HG03175 (cell line): Measurements from ENCODE around the gene SPPL3.

Experiments
- ATAC-seq: cut with Tn5 transposase; IDR thresholded peaks from one replicate; pipeline ENCODE4 v1.9.1; 2021; ENCODE audit warnings: mild to moderate bottlenecking, moderate library complexity; ENCODE audit not compliant: unreplicated experiment

SPPL3 gene

GRCh38 chr12:120791669-120792176 lies 112.4 kb downstream of the SPPL3 start:
- ATAC-seq, result no peak

- no peak for ATAC-seq
These were observed 114.0 kb downstream of the SPPL3 start for GRCh38 chr12:120790114-120790513.

- ATAC-seq, result no peak
These were observed 116.3 kb downstream of the SPPL3 start for GRCh38 chr12:120787889-120788288.

- ATAC-seq, result no peak
These were observed 119.4 kb downstream of the SPPL3 start for GRCh38 chr12:120784804-120785203.

GRCh38 chr12:120783197-120783596 lies 121.0 kb downstream of the SPPL3 start:
- no peak for ATAC-seq

GRCh38 chr12:120775862-120776552 lies 128.2 kb downstream of the SPPL3 start:
- ATAC-seq, result no peak

- no peak for ATAC-seq
These were observed 129.8 kb downstream of the SPPL3 start for GRCh38 chr12:120774169-120774916.

GRCh38 chr12:120771097-120771496 lies 133.1 kb downstream of the SPPL3 start:
- no peak for ATAC-seq

GRCh38 chr12:120767071-120768024 lies 136.8 kb downstream of the SPPL3 start:
- ATAC-seq, result no peak

GRCh38 chr12:120766566-120766965 lies 137.6 kb downstream of the SPPL3 start:
- ATAC-seq, result no peak

- no peak for ATAC-seq
These were observed 139.3 kb downstream of the SPPL3 start for GRCh38 chr12:120764816-120765215.

GRCh38 chr12:120763250-120763649 lies 140.9 kb downstream of the SPPL3 start:
- no peak for ATAC-seq

- no peak for ATAC-seq
These were observed 142.1 kb downstream of the SPPL3 start for GRCh38 chr12:120762086-120762485.

- no peak for ATAC-seq
These were observed 142.6 kb downstream of the SPPL3 start for GRCh38 chr12:120761519-120761934.

- no peak for ATAC-seq
These were observed 143.6 kb downstream of the SPPL3 start for GRCh38 chr12:120760349-120761254.

- ATAC-seq, result no peak
These were observed 144.4 kb downstream of the SPPL3 start for GRCh38 chr12:120759591-120760348.

GRCh38 chr12:120758798-120759590 lies 145.2 kb downstream of the SPPL3 start:
- ATAC-seq, result no peak

- no peak for ATAC-seq
These were observed 146.2 kb downstream of the SPPL3 start for GRCh38 chr12:120757949-120758348.
